B cell (primary cell): ENCODE results near the gene TJP2.

Source experiments
- CTCF ChIP-seq: fragments of 200-600 bp; IDR thresholded peaks from one replicate; pipeline ENCODE4 v1.8.0; 2022; ENCODE audit warnings: antibody characterized with exemption, mild to moderate bottlenecking
- EZH2 ChIP-seq: IDR thresholded peaks from 2 replicates; pipeline ENCODE4 v1.6.1; 2012; ENCODE audit warnings: borderline replicate concordance, low read depth, mild to moderate bottlenecking, moderate library complexity, low read length; ENCODE audit not compliant: insufficient read depth, poor library complexity, severe bottlenecking

DNA sequence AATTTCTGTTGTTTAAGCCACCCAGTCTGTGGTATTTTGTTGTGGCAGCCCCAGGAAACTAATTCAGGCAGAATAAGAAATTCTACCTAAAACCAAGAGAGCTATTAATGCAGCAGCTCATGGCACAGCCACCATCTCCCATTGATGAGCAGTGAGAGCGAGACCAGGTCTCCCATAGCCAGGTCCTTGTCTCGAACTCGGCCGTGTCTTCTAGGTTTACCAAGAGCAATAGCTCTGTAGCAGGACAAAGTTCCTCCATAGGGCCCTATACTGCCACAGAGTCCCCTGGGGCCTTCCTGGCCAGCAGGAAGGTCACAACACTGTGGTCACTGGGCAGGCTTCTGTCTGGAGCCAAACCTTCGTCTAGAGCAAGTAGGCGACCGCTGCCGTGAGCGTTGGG lies 34.5 kb upstream of the TJP2 start:
- no peak for TF ChIP-seq CTCF
- no peak for TF ChIP-seq EZH2
